Measurements from ENCODE around the gene SUCLG2. TPM values are rescaled to one million over a fixed set of nuclear protein-coding genes. Genes with fewer than 3 reads are reported as not detected.

Gene SUCLG2
- total RNA-seq, 1 experiment from 2014 or later, result 38.5 TPM

GRCh38 chr3:67619991-67620390, 34.4 kb downstream of the SUCLG2 start:
- Histone ChIP-seq H4K5ac (ENCODE audit: insufficient read length, low read depth, low read length) (no peak overlapping the region), H3K4me1 (ENCODE audit: insufficient read depth, low read length) (peaks cover 4% of the 10 kb centered on the region; the same call in 1 of the 2 replicates), H3K9ac (ENCODE audit: extremely low read depth, insufficient read length, low read length) (no peak overlapping the region), H3K4me2 (ENCODE audit: insufficient read depth, insufficient read length, low read length) (no peak overlapping the region), H3K18ac (ENCODE audit: insufficient read length, low read depth, low read length) (no peak overlapping the region), H3T11ph (ENCODE audit: low read length) (no peak overlapping the region), H3K56ac (ENCODE audit: insufficient read length, low read depth, low read length) (no peak overlapping the region), H3K79me2 (ENCODE audit: insufficient read depth, low read length) (no peaks in the 10 kb centered on the region), H3K79me1 (ENCODE audit: insufficient read depth, low read depth, low read length, poor library complexity, severe bottlenecking) (no peaks in the 10 kb centered on the region), H3K23me2 (ENCODE audit: insufficient read length, low read depth, low read length, poor library complexity, severe bottlenecking) (no peaks in the 10 kb centered on the region), H3K23ac (ENCODE audit: insufficient read length, low read depth, low read length) (no peak overlapping the region), H2AK5ac (ENCODE audit: insufficient read length, low read length) (no peak overlapping the region), H3K27me3 (ENCODE audit: insufficient read depth, low read length) (no peaks in the 10 kb centered on the region), H2BK15ac (ENCODE audit: low read depth, low read length) (no peak overlapping the region), H2BK120ac (ENCODE audit: low read depth, low read length, poor library complexity, severe bottlenecking) (no peak overlapping the region), H3K27ac (ENCODE audit: insufficient read length, low read depth, low read length) (no peak overlapping the region), H2BK20ac (ENCODE audit: low read depth, low read length, poor library complexity, severe bottlenecking) (no peak overlapping the region), H3K9me3 (ENCODE audit: control insufficient read depth, low read depth, low read length) (no peaks in the 10 kb centered on the region), H4K8ac (replicated peaks; ENCODE audit: insufficient read length, low read depth, low read length) (no peak overlapping the region), H3K14ac (ENCODE audit: insufficient read depth, low read length) (no peak overlapping the region), H3K4ac (ENCODE audit: low read depth, low read length) (no peak overlapping the region), H2BK12ac (ENCODE audit: insufficient read length, low read depth, low read length) (no peak overlapping the region), H4K91ac (ENCODE audit: insufficient read length, low read depth, low read length) (no peak overlapping the region), H2AFZ (ENCODE audit: low read length) (no peak overlapping the region), H2BK5ac (ENCODE audit: insufficient read length, low read length) (no peak overlapping the region), H4K20me1 (ENCODE audit: control insufficient read depth, insufficient read depth, insufficient read length) (no peaks in the 10 kb centered on the region)
- Mint-ChIP-seq H3K4me3 (no peak overlapping the region), H3K27ac (no peak overlapping the region), H3K36me3 (ENCODE audit: insufficient read depth in 1 of 3, low read depth in 3 of 3) (peaks cover 7 to 9% (median 9%) of the 10 kb centered on the region in 3 experiments; a peak in 5 of 7 replicates), H3K27me3 (ENCODE audit: low read depth) (no peaks in the 10 kb centered on the region), H3K9me3 (no peaks in the 10 kb centered on the region), H3K4me1 (peaks cover 8 to 12% of the 10 kb centered on the region in 2 experiments)
- WGBS (ENCODE audit: extremely low coverage, insufficient read length, low lambda C conversion rate), result no CpG with 5 or more reads among the region's 3 CpGs
- no peak for TF ChIP-seq CTCF (conservative IDR thresholded peaks at IDR 0.05)
- no peak for DNase-seq

Measured in H9 (cell line).